ENCODE results near the gene UBE2N. TPM values are rescaled to one million over a fixed set of nuclear protein-coding genes. Genes with fewer than 3 reads are reported as not detected.

UBE2N gene
- total and polyA plus RNA-seq, 2 donors (not counting 3 experiments of a cell fraction or from before 2014, with no cell fraction given) = 59.2 to 125 TPM

DNA sequence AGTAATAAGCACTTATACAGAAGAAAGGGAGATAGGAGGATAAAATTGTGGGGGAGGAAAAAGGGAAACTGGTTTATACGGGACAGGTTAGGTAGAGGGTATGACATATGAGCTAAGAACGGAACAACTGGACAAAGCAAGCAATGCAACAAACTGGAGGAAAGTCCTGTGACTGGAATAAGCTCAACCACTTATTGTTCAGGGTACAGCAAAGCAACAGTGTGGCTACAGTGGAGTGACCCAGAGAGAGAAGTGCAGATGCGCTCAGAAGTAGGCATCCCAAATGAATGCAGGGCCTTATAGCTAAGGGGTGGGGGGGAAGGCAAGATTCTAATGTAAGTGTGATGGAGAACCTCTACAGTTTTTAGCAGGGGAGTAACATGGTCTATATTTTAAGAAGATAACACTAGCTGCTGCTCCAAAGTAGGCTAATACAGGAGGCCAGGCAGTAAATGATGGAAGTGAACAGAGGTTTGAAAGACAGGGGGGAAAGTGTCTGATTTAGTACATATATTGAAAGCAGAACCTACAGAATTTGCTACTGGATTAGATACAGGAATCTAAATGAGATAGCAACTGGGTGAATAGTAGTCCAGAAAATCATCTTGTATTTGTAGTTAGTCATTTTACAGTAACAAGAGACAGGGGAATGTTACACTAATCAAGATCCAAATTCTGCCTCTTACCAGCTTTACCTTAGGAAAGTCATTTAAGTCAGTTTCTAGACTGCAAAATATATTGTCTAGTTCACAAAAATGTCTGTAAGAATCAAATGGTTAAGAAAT, 3.3 kb downstream of the UBE2N start:
- dilution Hi-C loops (cut with MboI; ENCODE audit: extremely low pct_ligation_motif_present, low sequenced_read_pairs) = no loop called here
- no peak overlapping the region for H3K27ac ChIP-seq (ENCODE audit: insufficient read depth, low read depth, low read length)
- no peak for FAIRE-seq
- DNase-seq (ENCODE audit: low read depth, low spot score) = no peak
- H4K20me1 ChIP-seq (replicated peaks; ENCODE audit: control insufficient read depth, extremely low read depth, insufficient read depth, low read length) = peaks cover 15% of the 10 kb centered on the region
- CTCF ChIA-PET = interaction anchor here (1.1 kb wide), 1 partner anchor 15 kb away, joined by 3 read pairs; no protein-coding TSS in a partner anchor
- no peak overlapping the region for H3K4me3 ChIP-seq (replicated peaks in 1 of 3; ENCODE audit: insufficient read depth in 1 of 3, low read depth in 1 of 3, low read length in 3 of 3)
- no peak overlapping the region for H2AFZ ChIP-seq (ENCODE audit: low read depth, low read length)
- H3K9me1 ChIP-seq (replicated peaks; ENCODE audit: control insufficient read depth, extremely low read depth, insufficient read depth, low read length) = no peaks in the 10 kb centered on the region
- intact Hi-C loops (cut with micrococcal nuclease) = no loop called here
- H3K36me3 ChIP-seq (ENCODE audit: control insufficient read depth in 2 of 2, extremely low read depth in 1 of 2, insufficient read depth in 2 of 2, low read length in 2 of 2) = no peaks in the 10 kb centered on the region
- H3K79me2 ChIP-seq (ENCODE audit: control insufficient read depth, insufficient read depth, low read length) = peaks cover 82% of the 10 kb centered on the region
- no peak overlapping the region for H3K9ac ChIP-seq (replicated peaks; ENCODE audit: extremely low read depth, insufficient read depth, low read length)
- BruUV-seq (replicated peaks) = no TSS peak
- TF ChIP-seq CTCF (IDR thresholded peaks at IDR 0.05; ENCODE audit: extremely low read depth in 1 of 2, insufficient read depth in 1 of 2, low read depth in 1 of 2, low read length in 2 of 2) (no peak), MAX (IDR thresholded peaks at IDR 0.05; ENCODE audit: insufficient read depth, insufficient read length) (no peak), POLR2AphosphoS5 (IDR thresholded peaks at IDR 0.05; ENCODE audit: insufficient read depth, low read depth, low read length) (no peak), MYC (IDR thresholded peaks at IDR 0.05; ENCODE audit: low read depth, low read length) (no peak), EZH2 (IDR thresholded peaks at IDR 0.05; ENCODE audit: borderline replicate concordance, low read depth, low read length, severe bottlenecking) (no peak), POLR2A (IDR thresholded peaks at IDR 0.05; ENCODE audit: low read depth, low read length) (no peak), FOS (IDR thresholded peaks at IDR 0.05; ENCODE audit: borderline replicate concordance, insufficient read depth, low read length) (no peak), GATA2 (IDR thresholded peaks at IDR 0.05; ENCODE audit: insufficient read depth, insufficient read length, low read depth, low read length) (no peak), JUN (IDR thresholded peaks at IDR 0.05; ENCODE audit: borderline replicate concordance, insufficient read depth, insufficient read length, low read depth) (no peak)
- H3K4me2 ChIP-seq (ENCODE audit: insufficient read depth, low read length) = no peak overlapping the region
- no peaks in the 10 kb centered on the region for H3K9me3 ChIP-seq (replicated peaks; ENCODE audit: control insufficient read depth, insufficient read depth, low read length)
- POLR2A ChIA-PET = no interaction called here
- peaks cover 22% of the 10 kb centered on the region for H3K4me1 ChIP-seq (ENCODE audit: control insufficient read depth, extremely low read depth, insufficient read depth, low read length)
- no peaks in the 10 kb centered on the region for H3K27me3 ChIP-seq (ENCODE audit: control insufficient read depth in 2 of 2, insufficient read depth in 2 of 2, low read length in 2 of 2)

All from endothelial cell of umbilical vein (primary cell).